HepG2 (cell line): ENCODE results near the gene KIF22. TPM values are rescaled to one million over a fixed set of nuclear protein-coding genes. Genes with fewer than 3 reads are reported as not detected.
A peak's percentile ranks its signal among the peaks of the same experiment; 100 is the strongest.

Experiments
- CC2D1A ChIP-seq: sonication (generic); formaldehyde crosslinking; IDR thresholded peaks from 2 replicates; pipeline ENCODE4 v1.8.1; 2023; ENCODE audit warnings: mild to moderate bottlenecking, missing genetic modification reagents
- E2F5 ChIP-seq: sonication (generic); formaldehyde crosslinking; conservative IDR thresholded peaks from 2 replicates; pipeline ENCODE4 v1.4.0; 2020; ENCODE audit warnings: missing genetic modification reagents
- ELF4 ChIP-seq: sonication (generic); formaldehyde crosslinking; IDR thresholded peaks from 2 replicates; pipeline ENCODE4 v1.5.0; 2020; ENCODE audit warnings: missing genetic modification reagents, mild to moderate bottlenecking, moderate library complexity, borderline replicate concordance
- HMG20B ChIP-seq: conservative IDR thresholded peaks from 2 replicates; pipeline ENCODE4 v1.6.1; 2016; ENCODE audit warnings: missing genetic modification reagents, missing compliant biosample characterization
- REL ChIP-seq: sonication (generic); formaldehyde crosslinking; conservative IDR thresholded peaks from 2 replicates; pipeline ENCODE4 v1.8.0; 2022; ENCODE audit warnings: mild to moderate bottlenecking, missing genetic modification reagents, moderate library complexity
- YY1 ChIP-seq: IDR thresholded peaks from 2 replicates; pipeline ENCODE4 v1.6.1; 2011; ENCODE audit warnings: low read length, low read depth, moderate library complexity, mild to moderate bottlenecking; ENCODE audit not compliant: insufficient read depth, insufficient replicate concordance
- ZBTB42 ChIP-seq: sonication (generic); formaldehyde crosslinking; IDR thresholded peaks from 2 replicates; pipeline ENCODE4 v1.5.0; 2020; ENCODE audit warnings: mild to moderate bottlenecking, missing genetic modification reagents
- ZNF569 ChIP-seq: sonication (generic); formaldehyde crosslinking; IDR thresholded peaks from 2 replicates; pipeline ENCODE4 v1.5.0; 2020; ENCODE audit warnings: mild to moderate bottlenecking, missing genetic modification reagents, moderate library complexity, borderline replicate concordance
- ZNF687 ChIP-seq: sonication (generic); formaldehyde crosslinking; IDR thresholded peaks from 2 replicates; pipeline ENCODE4 v1.5.1; 2020; ENCODE audit warnings: mild to moderate bottlenecking, missing genetic modification reagents, moderate library complexity
- polyA plus RNA-seq, 8 experiments: library from polyadenylated mRNA; depleted of rRNA in 3 of 8; stranded (reverse) in 7 of 8; unstranded in 1 of 8; fragments of >200 nt; fragmentation: Illumina TruSeq in 4 of 8; extraction: Trizol in 4 of 8; gene quantifications; 2 replicates each; pipeline versions ENCODE4 v1.2.1 to v1.2.3, GENCODE V29; 2011 to 2016; ENCODE audit warnings: low read depth in 4 of 8, missing spikeins in 1 of 8, mixed read lengths in 1 of 8; ENCODE audit not compliant: insufficient read depth in 1 of 8
- total RNA-seq, 5 experiments: library from RNA; depleted of rRNA; stranded (reverse); fragments of >200 nt; fragmentation: Illumina TruSeq; extraction: Trizol; gene quantifications; 2 replicates each; pipeline ENCODE4 v1.2.3, GENCODE V29; 2016; ENCODE audit warnings: low read depth in 1 of 5
- TF ChIP-seq, protein P1 (sequence below), 2 experiments: fragments of 450-650 bp in 1 of 2; sonication (generic) in 1 of 2; formaldehyde crosslinking in 1 of 2; IDR thresholded peaks; 2 replicates each; pipeline versions ENCODE4 v1.6.1 to v1.8.0; 2016 to 2022; ENCODE audit warnings: antibody characterized with exemption in 1 of 2, mild to moderate bottlenecking in 1 of 2, missing genetic modification reagents in 1 of 2
- TF ChIP-seq, protein P2 (sequence below): IDR thresholded peaks from 2 replicates; pipeline ENCODE4 v1.6.1; 2016; ENCODE audit warnings: missing compliant biosample characterization, missing genetic modification reagents, borderline replicate concordance

Gene KIF22
- total and polyA plus RNA-seq, 2 of the 13 experiments (the other 11 are each of a cell fraction or from before 2014, with no cell fraction given) = 95.8 to 118 TPM

DNA sequence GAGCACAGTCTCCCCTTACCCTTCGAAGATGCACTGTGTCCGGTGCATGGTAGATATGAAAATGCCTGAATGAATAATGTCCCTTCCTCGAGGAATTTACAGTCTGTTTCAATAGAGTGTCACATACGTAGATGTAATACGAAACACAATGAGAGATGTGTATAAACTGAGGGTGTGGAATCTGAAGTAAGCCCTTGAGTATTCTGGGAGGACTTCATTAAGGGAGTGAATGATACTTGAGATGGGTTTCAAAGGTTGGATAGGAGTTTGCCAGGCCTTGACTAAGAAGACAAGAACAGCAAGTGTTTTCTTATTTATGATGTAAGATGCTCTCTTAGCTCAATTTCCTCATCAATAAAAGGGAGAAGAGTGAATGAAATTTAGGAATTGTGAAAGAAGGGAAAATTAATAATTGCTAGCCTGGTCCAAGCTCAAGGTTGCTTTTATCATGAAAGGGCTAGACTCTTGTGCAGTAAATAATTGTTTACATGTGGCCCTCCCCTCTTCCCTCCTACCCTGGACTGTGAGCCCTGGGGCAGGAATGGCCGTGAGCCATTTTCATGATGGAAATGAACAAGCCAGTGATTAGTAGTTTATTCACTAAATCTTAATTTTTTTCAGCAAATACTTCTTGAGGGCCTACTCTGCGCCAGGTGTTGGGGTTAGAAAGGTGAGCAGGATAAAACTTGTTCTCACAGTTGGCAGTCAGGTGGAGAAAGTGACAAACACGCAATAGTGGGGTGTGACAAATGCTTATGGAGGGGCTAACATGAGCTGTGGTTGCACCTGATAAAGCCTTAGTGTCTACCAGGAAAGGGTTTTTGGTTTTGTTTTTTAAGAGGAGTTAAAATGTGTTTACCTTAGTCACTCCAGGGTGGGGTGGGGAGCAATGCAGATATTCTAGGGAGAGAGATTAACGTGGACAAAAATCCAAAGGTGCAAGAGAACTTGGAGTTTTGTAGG lies 1.6 kb downstream of the KIF22 start (continued):
- TF ChIP-seq E2F5 (CRISPR knock-in tag) = no peak
- TF ChIP-seq REL (CRISPR knock-in tag) = no peak
- TF ChIP-seq, protein P1, sequence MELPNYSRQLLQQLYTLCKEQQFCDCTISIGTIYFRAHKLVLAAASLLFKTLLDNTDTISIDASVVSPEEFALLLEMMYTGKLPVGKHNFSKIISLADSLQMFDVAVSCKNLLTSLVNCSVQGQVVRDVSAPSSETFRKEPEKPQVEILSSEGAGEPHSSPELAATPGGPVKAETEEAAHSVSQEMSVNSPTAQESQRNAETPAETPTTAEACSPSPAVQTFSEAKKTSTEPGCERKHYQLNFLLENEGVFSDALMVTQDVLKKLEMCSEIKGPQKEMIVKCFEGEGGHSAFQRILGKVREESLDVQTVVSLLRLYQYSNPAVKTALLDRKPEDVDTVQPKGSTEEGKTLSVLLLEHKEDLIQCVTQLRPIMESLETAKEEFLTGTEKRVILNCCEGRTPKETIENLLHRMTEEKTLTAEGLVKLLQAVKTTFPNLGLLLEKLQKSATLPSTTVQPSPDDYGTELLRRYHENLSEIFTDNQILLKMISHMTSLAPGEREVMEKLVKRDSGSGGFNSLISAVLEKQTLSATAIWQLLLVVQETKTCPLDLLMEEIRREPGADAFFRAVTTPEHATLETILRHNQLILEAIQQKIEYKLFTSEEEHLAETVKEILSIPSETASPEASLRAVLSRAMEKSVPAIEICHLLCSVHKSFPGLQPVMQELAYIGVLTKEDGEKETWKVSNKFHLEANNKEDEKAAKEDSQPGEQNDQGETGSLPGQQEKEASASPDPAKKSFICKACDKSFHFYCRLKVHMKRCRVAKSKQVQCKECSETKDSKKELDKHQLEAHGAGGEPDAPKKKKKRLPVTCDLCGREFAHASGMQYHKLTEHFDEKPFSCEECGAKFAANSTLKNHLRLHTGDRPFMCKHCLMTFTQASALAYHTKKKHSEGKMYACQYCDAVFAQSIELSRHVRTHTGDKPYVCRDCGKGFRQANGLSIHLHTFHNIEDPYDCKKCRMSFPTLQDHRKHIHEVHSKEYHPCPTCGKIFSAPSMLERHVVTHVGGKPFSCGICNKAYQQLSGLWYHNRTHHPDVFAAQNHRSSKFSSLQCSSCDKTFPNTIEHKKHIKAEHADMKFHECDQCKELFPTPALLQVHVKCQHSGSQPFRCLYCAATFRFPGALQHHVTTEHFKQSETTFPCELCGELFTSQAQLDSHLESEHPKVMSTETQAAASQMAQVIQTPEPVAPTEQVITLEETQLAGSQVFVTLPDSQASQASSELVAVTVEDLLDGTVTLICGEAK (IDR thresholded peaks at IDR 0.05) = no peak
- TF ChIP-seq, protein P1 (CRISPR knock-in tag; IDR thresholded peaks at IDR 0.05) = no peak
- TF ChIP-seq ZNF569 (CRISPR knock-in tag) = no peak
- TF ChIP-seq ZBTB42 = no peak
- TF ChIP-seq, protein P2, sequence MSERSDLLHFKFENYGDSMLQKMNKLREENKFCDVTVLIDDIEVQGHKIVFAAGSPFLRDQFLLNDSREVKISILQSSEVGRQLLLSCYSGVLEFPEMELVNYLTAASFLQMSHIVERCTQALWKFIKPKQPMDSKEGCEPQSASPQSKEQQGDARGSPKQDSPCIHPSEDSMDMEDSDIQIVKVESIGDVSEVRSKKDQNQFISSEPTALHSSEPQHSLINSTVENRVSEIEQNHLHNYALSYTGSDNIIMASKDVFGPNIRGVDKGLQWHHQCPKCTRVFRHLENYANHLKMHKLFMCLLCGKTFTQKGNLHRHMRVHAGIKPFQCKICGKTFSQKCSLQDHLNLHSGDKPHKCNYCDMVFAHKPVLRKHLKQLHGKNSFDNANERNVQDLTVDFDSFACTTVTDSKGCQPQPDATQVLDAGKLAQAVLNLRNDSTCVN (CRISPR knock-in tag) = no peak
- peak; percentile 42 for TF ChIP-seq YY1
- no peak for TF ChIP-seq ZNF687 (CRISPR knock-in tag)
- TF ChIP-seq HMG20B (CRISPR knock-in tag) = no peak
- TF ChIP-seq ELF4 = no peak
- no peak for TF ChIP-seq CC2D1A (CRISPR knock-in tag)
